ENCODE measurements around the gene POLR3A.

Gene POLR3A

GRCh38 chr10:77964811-77965210 lies 64.5 kb downstream of the POLR3A start:
- Mint-ChIP-seq H3K27ac (no peak overlapping the region), H3K36me3 (no peaks in the 10 kb centered on the region), H3K4me1 (no peaks in the 10 kb centered on the region), H3K4me3 (no peak overlapping the region), H3K9me3 (no peaks in the 10 kb centered on the region)
- DNase-seq (ENCODE audit: low spot score in 2 of 2) (no peak), ATAC-seq (no peak)

- no peaks in the 10 kb centered on the region for H3K36me3 Mint-ChIP-seq
- no peak overlapping the region for H3K27ac Mint-ChIP-seq
- H3K4me3 Mint-ChIP-seq: no peak overlapping the region
- H3K9me3 Mint-ChIP-seq: no peaks in the 10 kb centered on the region
- H3K4me1 Mint-ChIP-seq: no peaks in the 10 kb centered on the region
- ATAC-seq (no peak), DNase-seq (ENCODE audit: low spot score in 2 of 2) (no peak)
These were observed 65.4 kb downstream of the POLR3A start for GRCh38 chr10:77963901-77964300.

GRCh38 chr10:77962350-77963146 lies 66.8 kb downstream of the POLR3A start:
- DNase-seq (ENCODE audit: low spot score in 2 of 2): no peak
- ATAC-seq: no peak
- Mint-ChIP-seq H3K9me3 (no peaks in the 10 kb centered on the region), H3K27ac (no peak overlapping the region), H3K4me3 (no peak overlapping the region), H3K36me3 (no peaks in the 10 kb centered on the region), H3K4me1 (no peaks in the 10 kb centered on the region)

GRCh38 chr10:77961668-77962067 lies 67.6 kb downstream of the POLR3A start:
- Mint-ChIP-seq H3K4me1 (no peaks in the 10 kb centered on the region), H3K9me3 (no peaks in the 10 kb centered on the region), H3K27ac (no peak overlapping the region), H3K36me3 (no peaks in the 10 kb centered on the region), H3K4me3 (no peak overlapping the region)
- ATAC-seq (no peak), DNase-seq (ENCODE audit: low spot score in 2 of 2) (no peak)

- no peak overlapping the region for H3K4me3 Mint-ChIP-seq
- DNase-seq (ENCODE audit: low spot score in 2 of 2) (no peak), ATAC-seq (peak; percentile 70)
- H3K27ac Mint-ChIP-seq: no peak overlapping the region
- H3K36me3 Mint-ChIP-seq: no peaks in the 10 kb centered on the region
- no peaks in the 10 kb centered on the region for H3K9me3 Mint-ChIP-seq
- no peaks in the 10 kb centered on the region for H3K4me1 Mint-ChIP-seq
These were observed 68.4 kb downstream of the POLR3A start for GRCh38 chr10:77960829-77961329.

GRCh38 chr10:77959887-77960455 lies 69.3 kb downstream of the POLR3A start:
- ATAC-seq: no peak
- DNase-seq (ENCODE audit: low spot score in 2 of 2): no peak
- Mint-ChIP-seq H3K9me3 (no peaks in the 10 kb centered on the region), H3K27ac (no peak overlapping the region), H3K4me1 (no peaks in the 10 kb centered on the region), H3K4me3 (no peak overlapping the region), H3K36me3 (no peaks in the 10 kb centered on the region)

- DNase-seq (ENCODE audit: low spot score in 2 of 2) (no peak), ATAC-seq (no peak)
- H3K36me3 Mint-ChIP-seq: no peaks in the 10 kb centered on the region
- H3K4me1 Mint-ChIP-seq: no peaks in the 10 kb centered on the region
- H3K27ac Mint-ChIP-seq: no peak overlapping the region
- H3K9me3 Mint-ChIP-seq: no peaks in the 10 kb centered on the region
- H3K4me3 Mint-ChIP-seq: no peak overlapping the region
These were observed 69.9 kb downstream of the POLR3A start for GRCh38 chr10:77959384-77959783.

GRCh38 chr10:77955136-77955535 lies 74.2 kb downstream of the POLR3A start:
- H3K4me3 Mint-ChIP-seq: no peak overlapping the region
- H3K27ac Mint-ChIP-seq: no peak overlapping the region
- H3K36me3 Mint-ChIP-seq: no peaks in the 10 kb centered on the region
- ATAC-seq (no peak), DNase-seq (ENCODE audit: low spot score in 2 of 2) (no peak)
- no peaks in the 10 kb centered on the region for H3K4me1 Mint-ChIP-seq
- H3K9me3 Mint-ChIP-seq: peaks cover 12% of the 10 kb centered on the region

- peaks cover 5% of the 10 kb centered on the region for H3K36me3 Mint-ChIP-seq
- no peaks in the 10 kb centered on the region for H3K4me1 Mint-ChIP-seq
- H3K9me3 Mint-ChIP-seq: peaks cover 12% of the 10 kb centered on the region
- ATAC-seq (peak; percentile 40), DNase-seq (ENCODE audit: low spot score in 2 of 2) (no peak)
- no peak overlapping the region for H3K27ac Mint-ChIP-seq
- H3K4me3 Mint-ChIP-seq: no peak overlapping the region
These were observed 80.1 kb downstream of the POLR3A start for GRCh38 chr10:77949167-77949566.

- Mint-ChIP-seq H3K4me3 (no peak overlapping the region), H3K27ac (no peak overlapping the region), H3K36me3 (peaks cover 5% of the 10 kb centered on the region), H3K4me1 (no peaks in the 10 kb centered on the region), H3K9me3 (peaks cover 5% of the 10 kb centered on the region)
- no peak for DNase-seq (ENCODE audit: low spot score in 2 of 2)
- no peak for ATAC-seq
These were observed 83.2 kb downstream of the POLR3A start for GRCh38 chr10:77946084-77946483.

GRCh38 chr10:77944519-77944918 lies 84.8 kb downstream of the POLR3A start:
- H3K9me3 Mint-ChIP-seq: no peaks in the 10 kb centered on the region
- H3K4me1 Mint-ChIP-seq: no peaks in the 10 kb centered on the region
- H3K36me3 Mint-ChIP-seq: peaks cover 4% of the 10 kb centered on the region
- H3K4me3 Mint-ChIP-seq: no peak overlapping the region
- DNase-seq (ENCODE audit: low spot score in 2 of 2) (no peak), ATAC-seq (no peak)
- no peak overlapping the region for H3K27ac Mint-ChIP-seq

GRCh38 chr10:77943121-77943901 lies 86.0 kb downstream of the POLR3A start:
- H3K4me1 Mint-ChIP-seq: no peaks in the 10 kb centered on the region
- no peaks in the 10 kb centered on the region for H3K9me3 Mint-ChIP-seq
- H3K4me3 Mint-ChIP-seq: no peak overlapping the region
- no peak overlapping the region for H3K27ac Mint-ChIP-seq
- no peak for DNase-seq (ENCODE audit: low spot score in 2 of 2)
- peak; percentile 77 for ATAC-seq
- H3K36me3 Mint-ChIP-seq: no peaks in the 10 kb centered on the region

GRCh38 chr10:77941790-77942189 lies 87.5 kb downstream of the POLR3A start:
- Mint-ChIP-seq H3K9me3 (no peaks in the 10 kb centered on the region), H3K4me1 (no peaks in the 10 kb centered on the region), H3K27ac (no peak overlapping the region), H3K4me3 (no peak overlapping the region), H3K36me3 (no peaks in the 10 kb centered on the region)
- ATAC-seq (no peak), DNase-seq (ENCODE audit: low spot score in 2 of 2) (no peak)

GRCh38 chr10:77940627-77941026 lies 88.7 kb downstream of the POLR3A start:
- no peaks in the 10 kb centered on the region for H3K36me3 Mint-ChIP-seq
- DNase-seq (ENCODE audit: low spot score in 2 of 2) (no peak), ATAC-seq (no peak)
- no peaks in the 10 kb centered on the region for H3K9me3 Mint-ChIP-seq
- H3K4me3 Mint-ChIP-seq: no peak overlapping the region
- no peak overlapping the region for H3K27ac Mint-ChIP-seq
- no peaks in the 10 kb centered on the region for H3K4me1 Mint-ChIP-seq

- no peaks in the 10 kb centered on the region for H3K36me3 Mint-ChIP-seq
These were observed 89.1 kb downstream of the POLR3A start for GRCh38 chr10:77940225-77940624.

More at GRCh38 chr10:77940225-77940624, 89.1 kb downstream of the POLR3A start:
- Mint-ChIP-seq H3K27ac (no peak overlapping the region), H3K4me1 (no peaks in the 10 kb centered on the region), H3K4me3 (no peak overlapping the region), H3K9me3 (no peaks in the 10 kb centered on the region)
- no peak for ATAC-seq
- DNase-seq (ENCODE audit: low spot score in 2 of 2): no peak

Data from stimulated activated effector memory CD8-positive, alpha-beta T cell treated with anti-CD3 and anti-CD28 coated beads, Interleukin-12 subunit alpha, Interleukin-12 subunit beta, amount 100 ng/mL, for 72 hours (primary cell).